Choroid plexus epithelial cell (primary cell): ENCODE data around the gene DDX60.

Experiments used
- DNase-seq: peaks from one replicate; pipeline ENCODE4 v3.0.0-alpha.2; 2010; ENCODE audit warnings: low read depth
- H3K4me3 ChIP-seq: 2 replicates; pipeline ENCODE4 v1.5.1; 2011; ENCODE audit warnings: low read depth, mild to moderate bottlenecking, control low read depth, low read length, moderate library complexity
- CTCF ChIP-seq: conservative IDR thresholded peaks from 2 replicates; pipeline ENCODE4 v1.5.1; 2011; ENCODE audit warnings: low read depth, mild to moderate bottlenecking, control low read depth, inconsistent platforms, low read length, moderate library complexity

The DDX60 gene

GRCh38 chr4:168183717-168184571 is 134.6 kb downstream of the DDX60 start:
- TF ChIP-seq CTCF = peak; percentile 66
- peak; percentile 69 for DNase-seq
- H3K4me3 ChIP-seq = no peak overlapping the region

GRCh38 chr4:168177546-168178149 is 140.9 kb downstream of the DDX60 start:
- no peak for TF ChIP-seq CTCF
- DNase-seq = no peak
- H3K4me3 ChIP-seq = no peak overlapping the region

GRCh38 chr4:168174308-168174707 is 144.2 kb downstream of the DDX60 start:
- no peak for TF ChIP-seq CTCF
- H3K4me3 ChIP-seq = no peak overlapping the region
- DNase-seq = no peak

GRCh38 chr4:168167714-168168284 is 150.8 kb downstream of the DDX60 start:
- peak; percentile 50 for DNase-seq
- H3K4me3 ChIP-seq = no peak overlapping the region
- no peak for TF ChIP-seq CTCF
